Mammary epithelial cell (primary cell): ENCODE data around the gene EXOC4.

Experiments
- EZH2 ChIP-seq: IDR thresholded peaks from 2 replicates; pipeline ENCODE4 v1.6.1; 2012; ENCODE audit warnings: low read length, inconsistent platforms, borderline replicate concordance
- TF ChIP-seq, protein P1 (sequence below), 2 donors: IDR thresholded peaks in 1 of 2; conservative IDR thresholded peaks in 1 of 2; 2 replicates each; pipeline ENCODE4 v1.5.1; 2011 to 2012; ENCODE audit warnings: inconsistent platforms in 2 of 2, low read length in 2 of 2, mild to moderate bottlenecking in 2 of 2, control low read depth in 1 of 2, low read depth in 1 of 2; ENCODE audit not compliant: insufficient read depth in 1 of 2; ENCODE audit errors: extremely low read depth in 1 of 2

DNA sequence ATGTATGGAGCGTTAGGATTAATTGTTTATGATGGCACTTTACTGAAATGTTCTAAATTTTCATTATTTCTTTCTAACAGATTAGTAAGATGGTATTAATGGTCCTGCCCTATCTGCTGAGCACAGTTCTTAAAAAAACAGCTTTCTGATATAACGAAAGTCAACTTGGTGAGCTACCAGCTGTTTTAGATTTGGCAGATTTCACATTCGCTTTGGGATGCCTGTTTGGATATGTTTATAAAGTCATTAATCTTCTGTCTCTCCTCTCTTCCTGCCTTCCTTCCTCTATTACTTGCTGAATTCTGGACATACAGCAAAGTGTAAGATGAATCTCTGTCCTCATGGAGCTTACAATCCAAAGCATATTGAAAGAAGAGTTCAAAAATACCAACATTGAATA, 477.5 kb downstream of the EXOC4 start:
- TF ChIP-seq, protein P1, sequence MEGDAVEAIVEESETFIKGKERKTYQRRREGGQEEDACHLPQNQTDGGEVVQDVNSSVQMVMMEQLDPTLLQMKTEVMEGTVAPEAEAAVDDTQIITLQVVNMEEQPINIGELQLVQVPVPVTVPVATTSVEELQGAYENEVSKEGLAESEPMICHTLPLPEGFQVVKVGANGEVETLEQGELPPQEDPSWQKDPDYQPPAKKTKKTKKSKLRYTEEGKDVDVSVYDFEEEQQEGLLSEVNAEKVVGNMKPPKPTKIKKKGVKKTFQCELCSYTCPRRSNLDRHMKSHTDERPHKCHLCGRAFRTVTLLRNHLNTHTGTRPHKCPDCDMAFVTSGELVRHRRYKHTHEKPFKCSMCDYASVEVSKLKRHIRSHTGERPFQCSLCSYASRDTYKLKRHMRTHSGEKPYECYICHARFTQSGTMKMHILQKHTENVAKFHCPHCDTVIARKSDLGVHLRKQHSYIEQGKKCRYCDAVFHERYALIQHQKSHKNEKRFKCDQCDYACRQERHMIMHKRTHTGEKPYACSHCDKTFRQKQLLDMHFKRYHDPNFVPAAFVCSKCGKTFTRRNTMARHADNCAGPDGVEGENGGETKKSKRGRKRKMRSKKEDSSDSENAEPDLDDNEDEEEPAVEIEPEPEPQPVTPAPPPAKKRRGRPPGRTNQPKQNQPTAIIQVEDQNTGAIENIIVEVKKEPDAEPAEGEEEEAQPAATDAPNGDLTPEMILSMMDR (conservative IDR thresholded peaks at IDR 0.05 in 1 of 2, IDR thresholded peaks at IDR 0.05 in 1 of 2; ENCODE audit: extremely low read depth in 1 of 2, insufficient read depth in 1 of 2, low read depth in 1 of 2, low read length in 2 of 2): no peak
- TF ChIP-seq EZH2: no peak
